ENCODE results near the gene PSMB2. TPM values are rescaled to one million over a fixed set of nuclear protein-coding genes. Genes with fewer than 3 reads are reported as not detected.

The PSMB2 gene
- total and polyA plus RNA-seq, 5 donors from 2014 or later, result 34.4 to 101 (median 71.0) TPM

GRCh38 chr1:35574655-35575415 is 66.5 kb downstream of the PSMB2 start:
- Histone ChIP-seq H3K4me1 (ENCODE audit: control insufficient read depth, insufficient read depth, low read length, poor library complexity, severe bottlenecking) (peaks cover 24% of the 10 kb centered on the region), H3K4me3 (ENCODE audit: low read depth, low read length) (no peak overlapping the region), H3K27ac (ENCODE audit: insufficient read depth, low read length, poor library complexity, severe bottlenecking) (no peak overlapping the region), H3K36me3 (ENCODE audit: control insufficient read depth, insufficient read depth, low read length) (no peaks in the 10 kb centered on the region), H3K27me3 (ENCODE audit: control insufficient read depth, insufficient read depth, low read length) (no peaks in the 10 kb centered on the region), H3K9me3 (ENCODE audit: control insufficient read depth in 2 of 2, low read length in 2 of 2) (no peaks in the 10 kb centered on the region)
- peaks cover 0 to 37% (median 18%) of the 10 kb centered on the region in 4 donors for H3K4me1 Mint-ChIP-seq
- H3K36me3 Mint-ChIP-seq, result no peaks in the 10 kb centered on the region
- peak overlapping the region in 3 of 4 donors; percentile 68 to 88 (median 80) for H3K4me3 Mint-ChIP-seq
- ATAC-seq (ENCODE audit: low read depth in 2 of 2), result no peak
- peaks cover 0 to 3% (median 0%) of the 10 kb centered on the region in 7 donors for H3K9me3 Mint-ChIP-seq
- peak overlapping the region in 1 of 3 donors; percentile 39 for H3K27ac Mint-ChIP-seq
- DNase-seq, result no peak
- peaks cover 6% of the 10 kb centered on the region for H3K27me3 Mint-ChIP-seq

DNA sequence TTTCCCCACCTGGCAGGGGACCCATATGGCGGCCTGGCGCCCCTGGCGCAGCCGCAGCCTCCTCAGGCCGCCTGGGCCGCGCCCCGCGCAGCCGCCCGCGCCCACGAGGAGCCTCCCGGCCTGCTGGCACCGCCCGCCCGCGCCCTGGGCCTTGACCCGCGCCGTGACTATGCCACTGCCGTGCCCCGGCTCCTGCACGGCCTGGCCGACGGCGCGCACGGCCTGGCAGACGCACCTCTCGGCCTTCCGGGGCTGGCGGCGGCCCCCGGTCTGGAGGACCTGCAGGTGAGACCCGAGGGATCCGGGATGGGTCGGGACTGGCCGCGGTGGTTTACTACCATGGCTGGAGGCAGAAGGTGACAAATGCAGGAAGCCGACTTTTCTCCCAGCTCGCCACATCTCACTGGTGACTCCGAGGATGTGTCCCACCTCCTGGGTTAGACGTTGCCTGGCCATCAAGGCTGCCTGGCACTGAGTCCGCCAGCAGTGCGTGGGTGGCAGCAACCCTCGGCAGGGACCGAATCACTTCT is 67.1 kb downstream of the PSMB2 start:
- H3K4me1 Mint-ChIP-seq, result peaks cover 0 to 37% (median 18%) of the 10 kb centered on the region in 4 donors
- no peak overlapping the region for H3K27ac Mint-ChIP-seq
- no peak overlapping the region for H3K4me3 Mint-ChIP-seq
- Histone ChIP-seq H3K27ac (ENCODE audit: insufficient read depth, low read length, poor library complexity, severe bottlenecking) (no peak overlapping the region), H3K27me3 (ENCODE audit: control insufficient read depth, insufficient read depth, low read length) (no peaks in the 10 kb centered on the region), H3K4me1 (ENCODE audit: control insufficient read depth, insufficient read depth, low read length, poor library complexity, severe bottlenecking) (peaks cover 24% of the 10 kb centered on the region), H3K4me3 (ENCODE audit: low read depth, low read length) (no peak overlapping the region), H3K36me3 (ENCODE audit: control insufficient read depth, insufficient read depth, low read length) (no peaks in the 10 kb centered on the region), H3K9me3 (ENCODE audit: control insufficient read depth in 2 of 2, low read length in 2 of 2) (no peaks in the 10 kb centered on the region)
- peaks cover 0 to 3% (median 0%) of the 10 kb centered on the region in 7 donors for H3K9me3 Mint-ChIP-seq
- H3K27me3 Mint-ChIP-seq, result peaks cover 6% of the 10 kb centered on the region
- DNase-seq (no peak), ATAC-seq (ENCODE audit: low read depth in 2 of 2) (no peak)
- no peaks in the 10 kb centered on the region for H3K36me3 Mint-ChIP-seq

DNA sequence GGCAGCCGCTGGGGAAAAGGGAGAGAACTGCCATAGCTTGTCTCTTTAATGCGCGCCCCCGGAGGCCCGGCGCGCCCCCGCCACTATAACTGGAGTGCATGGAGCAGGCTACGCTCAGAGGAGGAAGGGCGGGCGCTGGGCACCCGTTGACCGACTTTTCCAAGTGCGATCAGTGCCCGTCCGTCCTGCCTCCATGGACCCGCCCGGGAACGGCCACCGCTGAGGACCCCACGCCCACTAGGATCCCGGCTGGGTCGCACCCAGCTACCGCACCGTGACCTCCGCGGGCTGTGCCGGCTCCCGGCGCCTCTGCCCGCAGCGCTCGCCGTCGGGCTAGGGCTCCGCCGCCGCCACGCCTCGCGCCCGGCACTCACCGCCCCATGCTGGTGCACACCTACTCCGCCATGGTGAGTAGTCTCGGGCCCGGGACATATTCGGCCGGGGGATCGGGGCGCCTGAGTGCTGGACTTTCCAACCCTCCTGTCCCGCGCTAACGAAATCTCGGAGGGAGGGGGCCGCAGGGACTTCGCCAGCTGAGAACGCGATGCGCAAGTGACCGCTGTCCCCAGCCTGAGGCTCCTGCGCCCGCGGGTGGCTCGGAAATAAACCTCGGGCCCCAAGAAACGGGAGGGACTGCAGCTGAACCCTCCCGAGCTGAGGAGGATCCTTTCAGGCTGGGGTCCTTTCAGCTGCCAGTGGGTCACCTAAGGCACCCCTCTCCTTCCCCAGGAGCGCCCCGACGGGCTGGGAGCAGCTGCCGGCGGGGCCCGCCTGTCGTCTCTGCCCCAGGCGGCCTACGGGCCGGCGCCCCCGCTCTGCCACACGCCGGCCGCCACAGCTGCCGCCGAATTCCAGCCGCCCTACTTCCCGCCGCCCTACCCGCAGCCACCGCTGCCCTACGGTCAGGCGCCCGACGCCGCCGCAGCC is 67.9 kb downstream of the PSMB2 start, which contains the start of gene TFAP2E:
TFAP2E (plus strand) TSS at position 117 of the 927 bp plus-strand sequence; CDS start at position 381, 264 bp downstream.
- Histone ChIP-seq H3K4me3 (ENCODE audit: low read depth, low read length) (no peak within 1 kb of the TSS), H3K4me1 (ENCODE audit: control insufficient read depth, insufficient read depth, low read length, poor library complexity, severe bottlenecking) (peaks cover 24% of the 10 kb centered on the region), H3K9me3 (ENCODE audit: control insufficient read depth in 2 of 2, low read length in 2 of 2) (no peaks in the 10 kb centered on the region), H3K27me3 (ENCODE audit: control insufficient read depth, insufficient read depth, low read length) (no peaks in the 10 kb centered on the region), H3K27ac (ENCODE audit: insufficient read depth, low read length, poor library complexity, severe bottlenecking) (no peak within 1 kb of the TSS), H3K36me3 (ENCODE audit: control insufficient read depth, insufficient read depth, low read length) (no peaks in the 10 kb centered on the region)
- peaks cover 0 to 3% (median 0%) of the 10 kb centered on the region in 7 donors for H3K9me3 Mint-ChIP-seq
- DNase-seq (no peak), ATAC-seq (ENCODE audit: low read depth in 2 of 2) (no peak)
- no peaks in the 10 kb centered on the region for H3K36me3 Mint-ChIP-seq
- peaks cover 0 to 42% (median 24%) of the 10 kb centered on the region in 4 donors for H3K4me1 Mint-ChIP-seq
- H3K4me3 Mint-ChIP-seq, result peak within 1 kb of the TSS in 1 of 4 donors; percentile 16
- H3K27me3 Mint-ChIP-seq, result peaks cover 6% of the 10 kb centered on the region
- H3K27ac Mint-ChIP-seq, result peak within 1 kb of the TSS in 1 of 3 donors; percentile 85

DNA sequence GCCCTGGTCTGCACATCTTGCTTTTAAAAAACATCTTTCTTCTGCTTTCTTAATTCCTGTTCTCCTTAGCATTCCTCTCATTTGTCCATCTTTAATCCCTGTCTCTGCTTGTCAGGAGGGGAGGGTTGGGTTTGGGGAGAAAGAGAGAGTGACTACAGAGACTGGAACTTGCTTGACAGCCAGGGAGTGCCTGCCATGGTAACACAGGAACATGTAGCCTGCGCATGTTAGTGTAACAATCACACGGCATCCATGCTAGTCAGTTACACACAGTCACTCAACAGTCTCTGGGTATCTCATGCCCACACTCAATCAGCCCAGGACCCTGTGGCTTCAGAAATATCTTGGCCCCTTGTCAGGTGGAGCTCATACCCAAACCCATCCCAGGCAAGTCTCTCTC is 69.0 kb downstream of the PSMB2 start:
- no peak overlapping the region for H3K27ac ChIP-seq (ENCODE audit: insufficient read depth, low read length, poor library complexity, severe bottlenecking)
- Mint-ChIP-seq H3K36me3 (no peaks in the 10 kb centered on the region), H3K9me3 (peaks cover 0 to 3% (median 0%) of the 10 kb centered on the region in 7 donors), H3K27ac (peak overlapping the region in 1 of 3 donors; percentile 85), H3K4me1 (peaks cover 0 to 34% (median 20%) of the 10 kb centered on the region in 4 donors), H3K27me3 (peaks cover 6% of the 10 kb centered on the region), H3K4me3 (no peak overlapping the region)
- no peaks in the 10 kb centered on the region for H3K27me3 ChIP-seq (ENCODE audit: control insufficient read depth, insufficient read depth, low read length)
- no peaks in the 10 kb centered on the region for H3K9me3 ChIP-seq (ENCODE audit: control insufficient read depth in 2 of 2, low read length in 2 of 2)
- H3K36me3 ChIP-seq (ENCODE audit: control insufficient read depth, insufficient read depth, low read length), result no peaks in the 10 kb centered on the region
- H3K4me3 ChIP-seq (ENCODE audit: low read depth, low read length), result no peak overlapping the region
- ATAC-seq (ENCODE audit: low read depth in 2 of 2) (no peak), DNase-seq (no peak)
- peaks cover 16% of the 10 kb centered on the region for H3K4me1 ChIP-seq (ENCODE audit: control insufficient read depth, insufficient read depth, low read length, poor library complexity, severe bottlenecking)

- Mint-ChIP-seq H3K4me3 (peak overlapping the region in 1 of 4 donors; percentile 55), H3K9me3 (peaks cover 0 to 3% (median 0%) of the 10 kb centered on the region in 7 donors), H3K4me1 (peaks cover 0 to 31% (median 18%) of the 10 kb centered on the region in 4 donors), H3K27me3 (peaks cover 4% of the 10 kb centered on the region), H3K27ac (peak overlapping the region in 1 of 3 donors; percentile 15), H3K36me3 (peaks cover 3% of the 10 kb centered on the region)
- Histone ChIP-seq H3K4me1 (ENCODE audit: control insufficient read depth, insufficient read depth, low read length, poor library complexity, severe bottlenecking) (peaks cover 8% of the 10 kb centered on the region), H3K36me3 (ENCODE audit: control insufficient read depth, insufficient read depth, low read length) (no peaks in the 10 kb centered on the region), H3K27ac (ENCODE audit: insufficient read depth, low read length, poor library complexity, severe bottlenecking) (no peak overlapping the region), H3K27me3 (ENCODE audit: control insufficient read depth, insufficient read depth, low read length) (no peaks in the 10 kb centered on the region), H3K4me3 (ENCODE audit: low read depth, low read length) (no peak overlapping the region), H3K9me3 (ENCODE audit: control insufficient read depth in 2 of 2, low read length in 2 of 2) (no peaks in the 10 kb centered on the region)
- ATAC-seq (ENCODE audit: low read depth in 2 of 2), result no peak
- DNase-seq, result no peak
Observed at GRCh38 chr1:35571263-35571662, 70.1 kb downstream of the PSMB2 start.

- H3K36me3 ChIP-seq (ENCODE audit: control insufficient read depth, insufficient read depth, low read length), result no peaks in the 10 kb centered on the region
- H3K4me1 ChIP-seq (ENCODE audit: control insufficient read depth, insufficient read depth, low read length, poor library complexity, severe bottlenecking), result peaks cover 7% of the 10 kb centered on the region
- H3K27me3 ChIP-seq (ENCODE audit: control insufficient read depth, insufficient read depth, low read length), result no peaks in the 10 kb centered on the region
- Mint-ChIP-seq H3K9me3 (peaks cover 0 to 3% (median 0%) of the 10 kb centered on the region in 7 donors), H3K4me1 (peaks cover 0 to 25% (median 15%) of the 10 kb centered on the region in 4 donors), H3K36me3 (peaks cover 3% of the 10 kb centered on the region), H3K27ac (no peak overlapping the region), H3K27me3 (no peaks in the 10 kb centered on the region), H3K4me3 (no peak overlapping the region)
- H3K27ac ChIP-seq (ENCODE audit: insufficient read depth, low read length, poor library complexity, severe bottlenecking), result no peak overlapping the region
- H3K9me3 ChIP-seq (ENCODE audit: control insufficient read depth in 2 of 2, low read length in 2 of 2), result no peaks in the 10 kb centered on the region
- ATAC-seq (ENCODE audit: low read depth in 2 of 2) (no peak), DNase-seq (no peak)
- no peak overlapping the region for H3K4me3 ChIP-seq (ENCODE audit: low read depth, low read length)
Observed at GRCh38 chr1:35570589-35571137, 70.7 kb downstream of the PSMB2 start.

DNA sequence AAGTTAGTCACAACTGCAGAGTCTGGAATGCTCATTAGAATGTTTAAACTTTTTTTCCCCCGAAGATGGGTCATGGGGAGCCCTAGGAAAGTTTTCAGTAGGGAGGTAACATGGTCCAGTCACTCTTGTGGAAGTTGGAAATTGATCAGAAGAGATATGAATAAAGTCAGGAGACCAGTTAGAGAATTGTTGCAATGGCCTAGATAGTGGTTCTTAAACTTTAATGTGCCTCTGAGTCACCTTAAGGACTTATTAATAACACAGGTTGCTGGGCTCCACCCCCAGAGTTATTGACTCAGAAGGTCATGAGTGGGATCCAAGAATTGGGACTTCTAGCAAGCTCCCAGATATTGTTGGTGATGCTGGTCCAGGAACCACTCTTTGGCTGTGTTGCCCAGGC is 71.4 kb downstream of the PSMB2 start:
- H3K9me3 ChIP-seq (ENCODE audit: control insufficient read depth in 2 of 2, low read length in 2 of 2), result no peaks in the 10 kb centered on the region
- peaks cover 3% of the 10 kb centered on the region for H3K36me3 Mint-ChIP-seq
- H3K4me3 ChIP-seq (ENCODE audit: low read depth, low read length), result no peak overlapping the region
- no peak for ATAC-seq (ENCODE audit: low read depth in 2 of 2)
- no peaks in the 10 kb centered on the region for H3K27me3 ChIP-seq (ENCODE audit: control insufficient read depth, insufficient read depth, low read length)
- no peak overlapping the region for H3K27ac ChIP-seq (ENCODE audit: insufficient read depth, low read length, poor library complexity, severe bottlenecking)
- H3K27ac Mint-ChIP-seq, result no peak overlapping the region
- no peaks in the 10 kb centered on the region for H3K27me3 Mint-ChIP-seq
- no peak overlapping the region for H3K4me3 Mint-ChIP-seq
- no peaks in the 10 kb centered on the region for H3K36me3 ChIP-seq (ENCODE audit: control insufficient read depth, insufficient read depth, low read length)
- peaks cover 0 to 19% (median 14%) of the 10 kb centered on the region in 4 donors for H3K4me1 Mint-ChIP-seq
- H3K4me1 ChIP-seq (ENCODE audit: control insufficient read depth, insufficient read depth, low read length, poor library complexity, severe bottlenecking), result peaks cover 7% of the 10 kb centered on the region
- peaks cover 0 to 3% (median 0%) of the 10 kb centered on the region in 7 donors for H3K9me3 Mint-ChIP-seq
- no peak for DNase-seq
